Activated CD4-positive, alpha-beta T cell treated with anti-CD3 and anti-CD28 coated beads for 48 hours (primary cell): ENCODE measurements around the gene DCPS.
"Not testable (repeated sequence)": the region's sequence is repeated elsewhere in the genome, so short reads cannot be mapped to it uniquely, and the experiment has no call there.

Experiments
- DNase-seq: peaks from one replicate; pipeline ENCODE4 v3.0.0-alpha.2; 2020

Gene DCPS

DNA sequence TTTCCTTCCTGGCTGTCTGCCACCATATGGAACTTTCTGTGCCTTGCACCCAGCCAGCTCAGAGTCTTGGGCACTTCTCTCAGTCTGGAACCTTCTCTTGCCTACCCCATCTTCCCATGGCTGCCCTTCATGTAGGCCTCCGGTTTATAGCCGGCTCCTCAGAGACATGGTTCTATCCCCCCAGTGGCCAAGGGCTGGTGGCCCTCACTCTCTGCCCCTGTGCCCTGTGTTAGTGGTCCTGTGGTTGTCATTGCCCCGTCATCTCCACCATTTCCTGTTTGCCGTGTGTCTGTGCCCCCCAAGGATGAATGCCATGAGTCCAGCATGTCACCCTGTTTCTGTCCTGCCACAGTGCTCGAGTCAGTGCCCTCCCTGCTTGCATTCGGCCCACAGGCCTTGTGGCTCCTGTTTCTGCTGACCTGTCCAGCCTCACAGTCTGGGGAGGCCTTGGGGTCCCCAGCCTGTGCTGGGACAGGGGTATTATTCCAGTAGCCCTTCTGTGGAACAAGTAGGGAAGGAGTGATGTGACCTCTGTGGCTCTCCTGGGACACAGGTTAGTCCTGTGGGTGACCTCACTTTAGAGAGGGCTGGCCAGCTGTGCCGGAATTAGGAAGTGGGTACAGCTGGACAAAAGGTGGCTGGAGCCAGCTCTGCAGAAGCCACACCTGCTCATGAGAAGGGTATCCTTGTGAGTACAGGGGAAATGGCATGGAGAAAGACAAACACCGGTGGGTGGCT is 82.3 kb downstream of the DCPS start:
- no peak for DNase-seq

DNA sequence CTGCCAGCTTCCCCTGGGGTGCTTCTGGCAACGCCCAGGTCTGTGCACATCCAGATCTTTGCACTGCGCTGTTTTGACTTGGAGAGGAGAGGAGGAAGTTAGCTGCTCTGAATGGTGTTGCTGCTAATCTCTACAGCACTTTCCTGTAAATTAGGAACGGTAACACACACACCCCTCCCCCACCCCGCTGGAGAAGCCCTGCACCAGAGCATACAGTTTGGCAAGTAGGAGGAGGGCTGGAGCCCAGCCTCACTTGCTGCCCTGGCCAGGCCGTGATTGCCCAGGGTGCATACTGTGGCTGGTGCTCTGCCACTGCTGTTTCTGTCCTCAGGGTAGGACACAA is 82.8 kb downstream of the DCPS start:
- not testable (repeated sequence) for DNase-seq

DNA sequence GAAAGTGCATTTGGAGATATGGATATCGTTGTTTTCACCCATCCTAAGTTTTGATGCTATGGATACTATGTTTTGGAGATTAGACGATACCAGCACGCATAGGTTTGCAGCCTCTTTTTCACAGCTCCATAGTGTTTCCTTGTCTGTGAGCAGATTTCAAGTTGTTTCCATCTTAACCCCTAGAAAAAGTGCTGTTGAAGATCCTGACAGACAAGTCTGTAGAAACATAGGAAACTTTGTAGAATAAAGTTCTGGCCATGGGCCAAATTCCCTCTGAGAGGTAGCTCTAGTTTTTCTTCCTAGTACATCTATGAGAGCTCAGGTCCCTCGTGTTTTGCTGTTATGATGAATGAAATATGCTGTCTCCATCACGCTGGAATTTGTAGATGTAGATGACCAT is 84.0 kb downstream of the DCPS start:
- no peak for DNase-seq

DNA sequence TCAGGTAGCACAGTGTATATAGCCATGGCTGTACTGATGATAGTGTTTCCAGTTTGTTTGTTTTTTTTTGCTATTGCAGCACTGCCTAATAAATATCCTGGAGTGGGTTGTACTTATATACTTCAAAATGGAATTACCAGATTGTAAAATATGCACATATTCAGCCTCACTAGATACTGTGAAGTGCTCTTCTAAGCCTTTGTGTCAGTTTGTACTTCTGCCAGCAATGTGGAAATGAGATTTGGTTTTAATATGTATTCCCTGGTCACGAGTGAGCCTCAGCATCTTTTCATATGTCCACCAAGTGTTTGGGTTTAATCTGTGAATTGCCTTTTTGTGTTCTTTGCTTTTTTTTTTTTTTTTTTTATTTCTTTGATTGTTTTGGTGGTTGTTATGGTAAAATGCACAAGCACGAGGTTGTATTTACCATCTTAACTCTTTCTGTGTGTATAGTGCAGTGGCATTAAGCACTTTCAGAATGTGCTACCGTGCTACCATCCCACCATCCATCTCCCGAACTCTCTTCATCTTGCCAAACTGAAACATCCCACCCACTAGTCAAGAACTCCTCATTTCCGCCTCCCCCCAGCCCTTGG is 86.5 kb downstream of the DCPS start:
- no peak for DNase-seq

DNA sequence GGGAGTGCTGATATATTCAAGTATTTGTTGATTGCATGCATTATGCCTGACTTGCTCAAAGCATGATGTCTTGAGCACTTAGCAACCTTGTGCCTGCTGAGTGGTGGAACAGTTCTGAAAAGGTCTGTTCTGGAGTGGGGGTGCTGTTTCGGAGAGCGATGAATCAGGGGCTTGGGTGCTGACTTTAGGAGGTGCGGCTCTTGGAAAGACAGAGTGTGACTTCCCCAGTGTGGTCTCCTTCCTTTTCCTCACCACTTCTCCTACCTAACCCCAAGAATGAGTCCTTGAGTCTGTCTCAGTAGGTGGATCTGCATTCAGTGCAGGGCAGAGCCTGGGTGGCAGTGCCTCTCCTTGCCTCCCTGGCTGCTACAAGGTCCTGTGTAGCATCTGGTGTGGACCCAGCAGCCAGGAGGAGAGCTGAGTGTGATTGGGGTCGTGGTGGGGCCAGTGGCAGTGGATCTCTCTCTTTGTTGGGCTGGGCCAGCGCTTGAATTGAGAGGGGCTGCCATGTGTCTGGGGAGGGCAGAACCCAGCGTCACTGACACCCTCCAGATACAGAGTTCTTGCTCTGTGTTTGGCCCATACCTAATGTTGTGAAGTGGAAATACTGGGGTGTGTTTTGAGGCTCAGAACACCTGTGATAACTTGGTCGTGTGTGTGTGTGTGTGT is 87.6 kb downstream of the DCPS start:
- DNase-seq = no peak

DNA sequence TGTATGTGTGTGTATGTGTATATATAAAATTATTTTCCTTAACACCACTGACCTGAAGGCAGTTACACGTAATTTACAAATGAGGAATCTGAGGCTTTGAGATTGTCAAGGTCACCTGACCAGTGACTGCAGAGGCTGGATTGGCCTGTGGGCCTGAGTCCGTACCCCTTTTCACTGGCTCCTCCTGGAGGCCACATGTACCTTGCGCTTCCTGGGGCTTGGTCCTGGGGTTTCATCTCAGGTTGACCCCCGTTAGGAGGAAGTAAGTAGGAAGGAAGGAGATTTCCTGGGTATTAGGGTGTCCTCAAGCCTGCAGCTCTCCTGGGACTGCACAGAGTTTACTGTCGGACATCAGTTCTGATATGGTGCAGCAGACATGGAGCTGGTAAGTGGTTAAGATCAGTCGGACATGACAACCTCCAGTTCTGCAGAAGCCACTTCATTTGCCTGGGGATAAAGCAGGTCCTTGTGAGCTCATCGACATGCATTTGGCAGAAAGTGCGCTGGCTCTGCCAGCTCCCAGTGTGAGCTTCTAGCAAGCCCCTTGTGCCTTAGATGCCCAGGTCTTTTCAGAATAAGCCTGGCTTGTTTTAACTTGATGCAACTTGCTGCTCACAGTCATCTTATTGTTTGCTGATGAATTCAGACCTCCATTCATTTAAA is 88.2 kb downstream of the DCPS start:
- no peak for DNase-seq

DNA sequence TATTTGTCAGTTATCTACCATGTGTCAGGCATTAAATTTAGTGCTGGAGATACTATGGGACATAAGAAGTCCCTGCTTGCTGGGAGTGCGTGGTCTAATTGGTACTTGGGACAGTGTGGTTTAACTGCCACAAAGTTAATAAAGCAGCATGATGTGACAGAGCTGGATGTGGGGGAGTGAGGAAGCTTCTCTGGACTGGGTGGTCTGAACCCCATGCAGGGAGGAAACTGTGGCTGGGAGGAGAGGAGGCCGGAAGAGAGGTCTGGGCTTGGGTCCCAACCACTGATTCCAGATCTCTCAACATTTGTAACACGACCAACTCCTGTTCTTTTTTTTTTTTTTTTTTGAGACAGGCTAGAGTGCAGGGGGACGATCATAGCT is 88.8 kb downstream of the DCPS start:
- no peak for DNase-seq

DNA sequence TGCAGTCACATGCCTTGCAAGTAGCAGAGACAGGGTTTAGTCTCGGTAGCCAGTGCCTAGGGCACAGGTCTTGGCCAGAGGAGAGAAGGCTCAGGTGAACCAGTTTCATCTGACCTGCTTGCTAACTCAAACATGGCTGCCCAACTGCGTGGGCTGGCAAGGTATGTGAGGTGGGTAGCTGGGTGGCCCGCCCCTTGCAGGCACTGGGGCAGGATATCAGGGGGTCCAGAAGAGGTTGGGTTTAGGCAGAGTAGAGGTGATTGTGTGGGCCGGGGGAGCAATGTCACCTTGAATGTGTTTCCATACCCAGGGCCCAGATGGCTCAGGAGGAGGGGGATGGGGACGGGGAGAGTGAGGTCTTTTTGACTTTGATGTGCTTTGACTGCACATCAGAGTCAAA is 89.3 kb downstream of the DCPS start:
- DNase-seq = no peak

DNA sequence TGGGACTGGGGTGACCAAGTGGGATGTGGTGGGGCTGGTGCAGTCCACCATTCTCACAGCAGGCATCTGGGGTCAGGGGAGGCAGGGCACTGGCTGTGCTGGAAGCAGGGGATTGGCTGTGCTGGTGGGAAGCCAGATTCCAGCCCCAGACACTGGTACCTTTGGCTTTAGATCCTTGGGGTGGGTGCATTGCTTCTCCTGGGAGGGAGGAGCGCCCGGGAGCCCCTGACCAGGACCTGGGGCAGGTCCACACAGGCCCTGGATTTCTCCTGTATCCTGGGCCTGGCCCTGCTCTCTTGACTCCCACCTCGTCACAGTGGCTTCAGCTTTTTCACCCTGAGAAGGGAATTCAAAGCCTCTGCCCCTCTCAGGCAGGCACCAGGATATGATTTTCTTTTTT is 90.2 kb downstream of the DCPS start:
- no peak for DNase-seq

DNA sequence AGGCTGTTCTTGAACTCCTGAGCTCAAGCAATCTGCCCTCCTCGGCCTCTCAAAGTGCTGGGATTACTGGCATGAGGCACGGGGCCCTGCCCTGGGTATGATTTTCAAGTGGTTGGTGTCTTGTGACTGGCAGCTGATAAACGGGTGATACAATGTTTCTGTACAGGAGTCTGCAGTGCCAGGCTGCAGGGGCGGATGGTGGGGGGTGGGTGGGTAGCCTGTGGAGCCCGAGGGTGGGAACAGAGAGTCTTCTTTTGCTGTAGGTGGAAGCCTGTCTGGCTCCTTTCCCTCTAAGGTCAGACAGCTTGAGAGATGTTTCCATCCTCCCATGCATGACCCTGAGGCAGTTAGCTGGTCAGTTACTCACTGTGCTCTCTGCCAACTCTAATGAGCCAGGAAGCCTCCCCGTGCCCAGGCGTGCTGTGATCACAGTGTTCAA is 90.8 kb downstream of the DCPS start:
- not testable (repeated sequence) for DNase-seq
